T-helper 1 cell treated with Interleukin-12 subunit alpha and Interleukin-12 subunit beta and Interleukin-4 antibody, amounts not matched to agents 30 ng/mL and 1 ng/mL, for 36 hours (primary cell): ENCODE data around the gene SRRM3. TPM values are rescaled to one million over a fixed set of nuclear protein-coding genes. Genes with fewer than 3 reads are reported as not detected.

Experiments
- intact Hi-C: fragments of 100-400 bp; cut with micrococcal nuclease; formaldehyde crosslinking; loops from one replicate; pipeline ENCODE4 v1.15.1; 2024
- total RNA-seq: library from RNA; stranded (reverse); gene quantifications from 2 replicates; pipeline ENCODE4 v1.2.3, GENCODE V29; 2022

SRRM3 gene
- total RNA-seq, 1 donor from 2014 or later: not detected

DNA sequence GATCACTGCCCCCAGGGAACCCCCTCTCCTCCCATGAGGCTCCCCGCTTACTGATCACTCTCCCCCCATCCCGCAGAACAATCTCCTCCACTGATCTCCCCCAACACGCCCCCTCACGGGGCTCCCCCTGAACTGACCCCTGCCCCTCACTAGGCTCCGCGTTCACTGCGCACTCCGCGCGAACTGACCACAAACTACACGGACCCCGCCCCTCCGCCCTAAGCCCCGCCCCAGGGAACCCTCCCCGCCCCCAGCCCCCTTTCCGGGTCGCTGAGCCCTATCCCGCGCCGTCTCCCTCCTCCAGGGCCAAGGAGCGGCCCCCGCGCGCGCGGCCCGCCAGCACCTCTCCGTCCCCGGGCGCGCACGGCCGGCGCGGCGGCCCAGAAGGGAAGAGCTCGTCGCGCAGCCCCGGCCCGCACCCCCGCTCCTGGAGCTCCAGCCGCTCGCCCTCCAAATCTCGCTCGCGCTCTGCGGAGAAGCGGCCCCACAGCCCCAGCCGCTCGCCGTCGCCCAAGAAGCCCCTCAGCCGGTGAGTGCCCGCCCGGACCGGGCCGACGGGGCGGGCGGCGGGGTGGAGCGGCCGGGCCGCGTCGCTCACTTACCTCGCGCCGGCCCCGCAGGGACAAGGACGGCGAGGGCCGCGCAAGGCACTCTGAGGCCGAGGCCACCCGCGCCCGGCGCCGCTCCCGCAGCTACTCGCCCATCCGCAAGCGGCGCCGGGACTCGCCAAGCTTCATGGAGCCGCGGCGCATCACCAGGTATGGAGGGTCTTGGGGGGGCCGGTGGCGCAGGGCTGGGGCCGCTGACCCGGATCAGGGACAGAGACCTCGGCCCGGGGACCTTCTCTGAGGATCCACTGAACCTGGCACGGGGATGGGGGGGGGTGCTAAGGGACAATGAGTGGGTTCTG, 80.9 kb downstream of the SRRM3 start:
- intact Hi-C loops: loop anchor here (1.0 to 2.0 kb wide), 3 partner anchors 9 to 36 kb away; no protein-coding TSS in a partner anchor

DNA sequence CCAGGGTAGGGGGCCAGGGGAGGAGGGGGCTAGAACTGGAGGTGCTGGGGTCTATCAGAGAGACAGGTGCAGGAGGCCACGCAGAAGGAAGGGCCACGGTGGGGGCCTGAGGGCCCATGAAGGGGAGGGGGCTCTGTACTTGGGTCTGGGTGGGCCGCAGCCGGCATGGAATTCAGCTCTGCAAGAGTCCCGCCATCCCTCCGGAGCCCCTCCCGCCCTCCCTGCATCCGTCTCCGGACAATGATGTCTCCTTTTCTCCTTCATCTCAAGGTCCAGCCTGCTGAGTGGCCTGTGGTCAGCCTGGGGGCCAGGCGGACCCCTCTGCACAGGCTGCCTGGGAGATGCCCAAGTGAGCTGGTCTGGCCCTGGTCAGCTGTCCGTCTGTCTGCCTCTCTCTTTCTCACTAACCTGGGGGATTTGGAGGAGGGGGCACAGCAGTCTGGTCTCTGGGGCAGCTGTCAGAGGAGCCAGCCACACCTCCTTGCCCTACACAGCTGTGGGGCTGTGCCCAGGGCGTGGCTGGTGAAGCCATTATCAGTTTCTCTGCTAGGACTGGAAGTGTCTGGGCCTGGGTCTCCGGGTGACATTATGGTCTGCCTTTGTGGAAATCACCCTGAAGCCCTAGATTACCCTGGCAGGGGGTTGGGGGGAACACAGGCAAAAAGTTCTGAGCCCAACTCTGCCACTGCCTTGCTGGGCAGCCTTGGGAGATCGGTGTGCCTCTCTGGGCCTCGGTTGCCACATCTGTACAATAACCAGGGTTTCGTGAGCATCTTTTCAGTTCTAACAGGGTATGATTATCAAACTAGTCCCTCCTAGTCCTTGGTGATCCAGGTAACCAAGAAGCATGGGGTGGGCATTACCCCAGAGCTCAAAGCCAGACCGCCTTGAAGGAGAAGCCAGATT, 81.8 kb downstream of the SRRM3 start:
- intact Hi-C loops: loop anchor here (2.0 kb wide), 1 partner anchor 35 kb away; no protein-coding TSS in a partner anchor

DNA sequence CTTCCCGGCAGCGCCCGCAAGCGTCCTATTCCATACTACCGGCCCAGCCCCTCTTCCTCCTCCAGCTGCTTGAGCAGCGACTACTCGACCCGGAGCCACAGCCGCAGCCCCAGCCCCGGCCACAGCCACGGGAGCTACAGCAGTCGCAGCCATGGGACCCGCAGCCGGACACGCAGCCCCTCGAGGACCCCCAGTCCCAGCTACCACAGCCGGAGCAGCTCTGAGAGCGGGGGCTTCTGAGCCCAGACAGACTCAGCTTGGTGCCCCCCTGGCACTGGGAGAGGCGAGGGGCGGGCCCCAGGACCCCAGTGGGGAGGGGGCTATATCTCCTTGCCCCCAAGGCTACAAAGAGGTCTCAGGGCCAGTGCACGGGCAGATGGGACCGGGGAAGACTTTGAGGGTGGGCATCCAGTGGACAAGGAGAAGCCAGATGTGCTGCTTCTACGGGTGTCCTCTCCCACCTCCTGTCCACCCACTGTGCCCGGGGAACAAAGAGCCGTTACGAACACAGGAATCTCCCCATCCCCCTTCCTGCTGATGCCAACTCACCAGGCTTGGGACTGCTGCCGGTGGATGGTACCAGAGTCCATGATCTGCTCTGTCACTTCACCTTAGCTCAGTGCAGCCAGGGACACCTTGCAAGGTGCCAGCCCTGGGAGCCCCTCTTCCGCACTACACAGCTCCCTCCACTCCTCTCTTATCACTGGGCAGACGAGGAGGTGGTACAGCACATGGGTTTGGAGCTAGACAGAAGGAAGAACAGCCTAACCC, 84.1 kb downstream of the SRRM3 start:
- intact Hi-C loops: no loop called here

DNA sequence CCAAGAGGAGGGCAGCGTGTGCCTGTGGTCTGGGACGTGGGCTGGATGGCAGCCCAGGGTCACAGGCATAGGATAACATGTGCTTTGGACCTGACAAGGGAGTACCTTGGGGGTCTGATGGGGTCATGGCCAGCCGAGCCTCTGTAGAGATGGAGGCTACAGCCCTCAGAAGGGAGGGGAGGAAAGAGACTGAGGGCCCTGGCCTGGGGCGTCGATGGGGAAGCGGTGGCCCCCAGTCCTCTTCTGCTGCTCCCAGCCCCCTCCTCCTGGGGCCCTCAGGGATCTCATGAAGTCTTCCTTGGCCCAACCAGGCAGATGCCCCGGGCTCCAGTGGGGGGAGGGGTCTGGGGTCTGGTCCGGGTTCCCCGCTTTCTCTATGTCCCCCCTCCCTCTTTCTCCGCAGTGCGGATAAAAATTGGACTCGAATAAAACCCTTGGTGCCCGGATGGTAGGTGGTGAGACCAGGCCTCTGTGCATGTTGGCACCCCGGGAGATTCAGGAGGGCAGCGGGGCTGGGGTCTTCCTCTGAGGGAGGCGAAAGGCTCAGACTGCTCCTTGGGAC, 85.2 kb downstream of the SRRM3 start:
- intact Hi-C loops: no loop called here

DNA sequence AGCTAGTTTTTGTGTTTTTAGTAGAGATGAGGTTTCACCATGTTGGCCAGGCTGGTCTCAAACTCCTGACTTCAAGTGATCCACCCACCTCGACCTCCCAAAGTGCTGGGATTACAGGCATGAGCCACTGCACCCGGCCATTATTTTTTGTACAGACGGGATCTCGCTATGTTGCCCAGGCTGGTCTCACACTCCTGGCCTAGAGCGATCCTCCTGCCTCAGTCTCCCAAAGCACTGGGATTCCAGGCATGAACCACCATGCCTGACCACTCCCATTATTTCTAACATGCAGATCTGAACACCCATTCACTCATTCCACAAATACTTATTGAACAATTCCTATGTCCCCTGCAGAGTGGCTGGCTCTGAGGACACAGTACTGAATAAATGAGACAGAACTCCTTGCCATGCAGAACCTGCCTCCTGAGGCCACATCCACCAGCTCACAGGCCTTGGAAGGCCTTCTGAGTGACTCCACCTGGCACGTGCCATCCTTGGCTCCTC, 89.2 kb downstream of the SRRM3 start:
- intact Hi-C loops: loop anchor here (1.0 kb wide), 6 partner anchors 9 to 113 kb away; no protein-coding TSS in a partner anchor

DNA sequence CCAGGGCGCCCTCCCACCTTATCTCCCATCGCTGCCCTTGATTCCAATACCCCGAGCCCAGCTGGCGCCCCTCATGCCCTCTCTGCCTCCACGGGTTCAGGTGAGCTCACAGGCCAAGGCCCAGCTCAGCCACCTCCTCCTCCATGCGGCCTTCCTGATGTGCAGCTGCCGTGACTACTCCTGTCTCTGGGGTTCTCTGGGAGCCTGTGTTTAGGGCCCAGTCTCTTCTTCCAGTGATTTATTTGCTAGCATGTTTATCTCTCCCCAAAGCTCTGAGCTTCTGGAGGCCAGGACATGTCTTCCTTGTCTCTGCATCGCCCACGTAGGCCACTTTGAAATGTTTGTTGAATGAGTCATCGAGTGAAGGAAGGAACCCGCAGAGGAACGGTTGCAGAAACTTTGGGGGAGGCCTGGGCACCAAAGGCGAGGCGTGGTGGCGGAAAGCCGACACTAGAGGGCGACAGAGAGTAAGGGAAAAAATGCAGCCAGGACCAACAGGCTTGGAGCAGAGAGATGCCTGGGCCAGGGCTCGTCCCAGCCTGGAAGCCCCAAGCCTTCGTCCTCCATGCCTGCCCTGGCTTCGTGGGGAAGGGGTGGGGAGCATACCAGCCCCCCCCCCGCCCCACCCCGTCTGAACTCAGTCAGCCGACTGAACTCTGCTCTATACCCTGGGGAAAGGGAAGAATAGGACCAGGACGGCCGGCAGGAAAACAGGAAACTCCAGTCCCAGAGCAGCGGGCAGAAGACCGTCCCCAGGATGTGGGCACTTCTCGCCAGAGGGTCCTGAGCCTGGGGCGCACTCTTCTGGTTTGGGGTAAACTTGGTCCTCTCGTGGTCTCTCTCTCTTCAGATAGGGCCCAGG, 89.9 kb downstream of the SRRM3 start:
- intact Hi-C loops: loop anchor here (1.0 kb wide), 7 partner anchors 9 to 113 kb away; no protein-coding TSS in a partner anchor

DNA sequence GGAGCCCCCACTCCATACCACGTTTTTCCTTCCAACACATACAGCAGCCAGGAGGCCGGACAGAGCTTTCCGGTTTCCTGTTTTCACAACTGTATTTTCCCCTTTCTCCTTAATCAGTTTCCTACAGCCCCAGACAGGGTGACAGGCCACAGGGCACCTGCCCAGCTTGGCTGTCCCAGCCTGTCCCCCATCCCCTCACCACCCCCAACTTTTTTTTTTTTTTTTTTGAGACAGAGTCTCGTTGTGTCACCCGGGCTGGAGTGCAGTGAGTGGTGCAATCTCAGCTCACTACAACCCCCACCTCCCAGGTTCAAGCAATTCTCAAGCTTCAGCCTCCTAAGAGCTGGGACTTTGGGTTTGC, 90.5 kb downstream of the SRRM3 start:
- intact Hi-C loops: loop anchor here (1.0 kb wide), 1 partner anchor 67 kb away; no protein-coding TSS in a partner anchor

DNA sequence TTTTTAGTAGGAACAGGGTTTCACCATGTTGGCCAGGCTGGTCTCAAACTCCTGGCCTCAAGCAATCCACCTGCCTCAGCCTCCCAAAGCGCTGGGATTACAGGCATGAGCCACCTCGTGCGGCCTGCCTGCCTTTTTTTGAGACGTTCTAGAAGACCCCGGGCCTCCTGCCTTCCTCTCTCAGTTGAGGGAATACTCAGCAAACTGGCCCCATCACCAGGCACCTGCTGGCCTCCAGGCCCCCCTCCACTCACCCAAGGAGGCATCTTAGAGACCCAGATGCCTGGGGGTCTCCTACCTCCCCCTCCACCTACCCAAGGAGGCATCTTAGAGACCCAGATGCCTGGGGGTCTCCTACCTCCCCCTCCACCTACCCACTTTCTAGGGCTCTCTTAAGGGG, 91.2 kb downstream of the SRRM3 start:
- intact Hi-C loops: loop anchor here (1.0 kb wide), 1 partner anchor 66 kb away; no protein-coding TSS in a partner anchor

DNA sequence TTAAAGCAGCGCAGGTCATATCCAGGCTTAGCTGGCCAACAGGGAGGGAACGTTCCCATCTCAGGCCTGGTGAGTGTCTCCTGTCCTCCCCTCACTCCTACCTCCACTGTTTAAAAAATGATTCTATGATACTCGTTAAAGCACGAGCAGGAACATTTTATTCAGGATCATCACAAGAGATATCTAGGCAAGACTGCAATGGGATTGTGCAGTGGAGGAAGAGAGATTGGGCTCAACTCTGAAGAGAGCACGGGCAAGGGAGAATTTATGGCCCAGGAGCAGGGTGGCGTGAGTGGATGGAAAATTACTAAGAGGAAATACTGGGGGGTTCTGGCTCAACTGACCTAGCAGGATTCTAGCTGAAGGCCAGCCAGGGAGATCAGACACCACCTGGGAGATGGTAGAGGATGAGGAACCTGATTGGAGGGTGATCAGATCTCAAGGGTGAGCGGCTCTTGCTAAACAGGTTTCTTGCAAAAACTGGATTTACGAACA, 91.8 kb downstream of the SRRM3 start:
- intact Hi-C loops: no loop called here

DNA sequence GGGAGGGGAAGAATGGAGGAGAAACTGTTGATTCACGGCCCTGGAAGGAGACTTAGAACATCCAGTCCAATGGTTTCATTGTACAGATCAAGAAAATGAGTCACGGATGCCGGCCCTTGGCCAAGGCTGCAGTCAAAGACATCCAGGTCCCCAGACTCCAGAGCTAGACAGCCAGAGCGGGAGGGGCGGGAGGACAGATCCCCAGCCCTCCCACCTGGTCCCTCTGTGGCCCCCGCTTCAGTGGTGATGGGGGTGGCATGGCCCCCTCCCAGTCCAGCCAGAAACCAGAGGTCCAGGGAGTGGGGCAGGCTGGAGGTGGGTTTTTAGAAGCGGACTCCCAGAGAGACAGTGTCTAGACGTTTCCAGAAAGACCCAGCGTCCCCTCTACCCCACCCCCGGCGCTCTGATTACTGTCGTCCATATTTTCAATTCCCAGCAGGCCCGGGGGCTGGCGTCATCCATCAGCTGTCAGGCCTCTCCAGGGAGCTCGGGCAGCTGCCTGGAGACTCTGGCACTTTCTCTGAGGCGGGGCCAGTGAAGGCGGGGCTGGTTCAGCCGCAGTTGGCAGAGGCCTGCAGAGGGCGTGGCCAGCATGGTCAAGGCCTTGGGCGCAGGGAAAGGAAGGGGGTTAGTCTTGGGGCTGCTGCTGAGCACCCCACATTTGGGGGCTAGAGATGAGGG, 92.8 kb downstream of the SRRM3 start:
- intact Hi-C loops: no loop called here

DNA sequence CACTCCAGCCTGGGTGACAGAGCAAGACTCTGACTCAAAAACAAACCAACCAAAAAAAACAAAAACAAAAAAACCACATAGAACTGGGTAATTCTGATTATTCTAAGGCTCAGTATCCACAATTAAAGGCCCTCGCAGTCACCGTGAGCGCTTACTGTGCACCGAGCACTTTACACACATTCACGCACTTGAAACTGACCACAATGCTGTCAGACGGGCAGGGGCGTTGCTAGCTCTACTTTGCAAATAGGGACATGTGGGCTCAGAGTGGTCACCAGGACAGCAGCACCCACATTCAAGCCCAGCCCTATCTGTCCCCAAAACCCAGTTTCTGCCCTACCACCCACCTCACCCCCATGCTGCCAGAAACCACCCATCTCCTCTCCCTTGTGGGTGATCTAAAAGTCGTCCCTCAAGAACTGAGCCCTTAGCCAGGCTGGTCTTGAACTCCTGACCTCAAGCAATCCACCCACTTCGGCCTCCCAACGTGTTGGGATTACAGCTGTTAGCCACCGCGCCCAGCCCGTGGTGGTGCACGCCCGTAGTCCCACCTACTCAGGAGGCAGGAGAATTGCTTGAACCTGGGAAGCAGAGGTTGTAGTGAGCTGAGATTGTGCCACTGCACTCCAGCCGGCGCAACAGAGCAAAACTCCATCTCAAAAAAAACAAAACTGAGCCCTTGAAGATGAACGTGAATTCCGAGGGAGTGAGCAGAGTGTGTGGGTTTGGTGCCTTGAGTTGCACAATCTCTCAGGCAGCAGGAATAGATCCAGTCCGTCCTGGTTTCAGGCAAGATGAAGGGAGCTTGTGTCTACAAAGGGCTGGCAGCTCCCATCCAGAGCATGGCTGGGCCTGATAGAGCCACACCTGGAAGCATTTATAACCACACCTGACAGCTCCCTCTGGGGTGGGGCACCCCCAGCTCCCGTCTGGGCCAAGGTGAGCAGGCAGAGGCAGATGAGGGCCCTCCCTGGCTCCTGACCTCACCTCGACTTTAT, 95.3 kb downstream of the SRRM3 start:
- intact Hi-C loops: no loop called here

DNA sequence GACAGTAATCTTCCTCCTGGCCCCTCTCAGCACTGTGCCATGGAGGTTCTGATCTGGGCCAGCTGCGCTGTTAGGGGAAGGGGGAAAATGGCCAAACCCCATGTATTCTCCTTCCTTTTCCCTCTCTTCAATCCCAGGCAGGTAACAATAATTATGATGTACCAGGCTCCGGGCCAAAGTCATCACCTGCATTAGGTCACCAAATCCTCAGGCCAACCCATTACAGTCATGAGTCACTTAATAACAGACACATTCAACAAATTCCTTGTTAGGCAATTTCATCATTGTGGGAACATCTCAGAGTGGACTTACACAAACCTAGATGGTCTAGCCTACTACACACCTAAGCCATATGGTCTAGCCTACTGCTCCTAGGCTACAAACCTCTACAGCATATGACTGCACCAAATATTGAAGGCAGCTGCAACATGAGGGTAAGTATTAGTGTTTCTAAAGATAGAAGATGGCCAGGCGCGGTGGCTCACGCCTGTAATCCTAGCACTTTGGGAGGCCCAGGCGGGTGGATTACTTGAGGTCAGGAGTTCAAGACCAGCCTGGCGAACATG, 98.6 kb downstream of the SRRM3 start:
- intact Hi-C loops: no loop called here

DNA sequence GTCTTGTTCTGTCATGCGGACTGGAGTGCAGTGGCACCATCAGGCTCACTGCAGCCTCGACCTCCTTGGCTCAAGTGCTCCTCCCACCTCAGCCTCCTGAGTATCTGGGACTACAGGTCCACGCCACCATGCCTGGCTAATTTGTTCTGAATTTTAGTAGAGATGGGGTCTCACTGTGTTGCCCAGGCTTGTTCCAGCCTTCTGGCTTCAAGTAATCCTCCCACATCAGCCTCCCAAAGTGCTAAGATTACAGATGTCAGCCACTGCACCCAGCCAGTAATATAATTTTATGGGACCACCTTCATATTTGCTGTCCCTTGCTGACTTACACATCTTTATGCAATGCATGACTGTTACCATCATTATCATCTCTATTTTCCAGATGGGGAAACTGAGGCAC, 99.3 kb downstream of the SRRM3 start:
- intact Hi-C loops: no loop called here

DNA sequence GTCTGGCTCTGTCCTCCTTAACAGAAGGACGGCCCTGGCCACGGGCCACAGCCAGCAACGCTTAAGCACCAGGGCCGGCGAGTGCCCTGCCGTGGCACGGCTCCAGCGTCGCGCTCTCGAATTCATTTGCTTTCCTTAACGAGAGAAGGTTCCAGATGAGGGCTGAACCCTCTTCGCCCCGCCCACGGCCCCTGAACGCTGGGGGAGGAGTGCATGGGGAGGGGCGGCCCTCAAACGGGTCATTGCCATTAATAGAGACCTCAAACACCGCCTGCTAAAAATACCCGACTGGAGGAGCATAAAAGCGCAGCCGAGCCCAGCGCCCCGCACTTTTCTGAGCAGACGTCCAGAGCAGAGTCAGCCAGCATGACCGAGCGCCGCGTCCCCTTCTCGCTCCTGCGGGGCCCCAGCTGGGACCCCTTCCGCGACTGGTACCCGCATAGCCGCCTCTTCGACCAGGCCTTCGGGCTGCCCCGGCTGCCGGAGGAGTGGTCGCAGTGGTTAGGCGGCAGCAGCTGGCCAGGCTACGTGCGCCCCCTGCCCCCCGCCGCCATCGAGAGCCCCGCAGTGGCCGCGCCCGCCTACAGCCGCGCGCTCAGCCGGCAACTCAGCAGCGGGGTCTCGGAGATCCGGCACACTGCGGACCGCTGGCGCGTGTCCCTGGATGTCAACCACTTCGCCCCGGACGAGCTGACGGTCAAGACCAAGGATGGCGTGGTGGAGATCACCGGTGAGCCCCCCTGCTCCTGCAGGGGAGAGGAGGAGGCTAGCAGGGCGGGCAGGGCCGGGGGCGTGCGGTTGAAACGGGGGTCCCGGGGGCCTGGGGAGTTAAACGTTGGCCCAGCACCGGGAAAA, 100.9 kb downstream of the SRRM3 start, which contains the start of gene HSPB1:
TSS of gene HSPB1 (plus strand) at position 327 of the 855 bp plus-strand sequence. CDS start at position 367, 40 bp downstream.
- intact Hi-C loops: loop anchor here (1.0 kb wide), 3 partner anchors 11 to 16 kb away; no protein-coding TSS in a partner anchor

DNA sequence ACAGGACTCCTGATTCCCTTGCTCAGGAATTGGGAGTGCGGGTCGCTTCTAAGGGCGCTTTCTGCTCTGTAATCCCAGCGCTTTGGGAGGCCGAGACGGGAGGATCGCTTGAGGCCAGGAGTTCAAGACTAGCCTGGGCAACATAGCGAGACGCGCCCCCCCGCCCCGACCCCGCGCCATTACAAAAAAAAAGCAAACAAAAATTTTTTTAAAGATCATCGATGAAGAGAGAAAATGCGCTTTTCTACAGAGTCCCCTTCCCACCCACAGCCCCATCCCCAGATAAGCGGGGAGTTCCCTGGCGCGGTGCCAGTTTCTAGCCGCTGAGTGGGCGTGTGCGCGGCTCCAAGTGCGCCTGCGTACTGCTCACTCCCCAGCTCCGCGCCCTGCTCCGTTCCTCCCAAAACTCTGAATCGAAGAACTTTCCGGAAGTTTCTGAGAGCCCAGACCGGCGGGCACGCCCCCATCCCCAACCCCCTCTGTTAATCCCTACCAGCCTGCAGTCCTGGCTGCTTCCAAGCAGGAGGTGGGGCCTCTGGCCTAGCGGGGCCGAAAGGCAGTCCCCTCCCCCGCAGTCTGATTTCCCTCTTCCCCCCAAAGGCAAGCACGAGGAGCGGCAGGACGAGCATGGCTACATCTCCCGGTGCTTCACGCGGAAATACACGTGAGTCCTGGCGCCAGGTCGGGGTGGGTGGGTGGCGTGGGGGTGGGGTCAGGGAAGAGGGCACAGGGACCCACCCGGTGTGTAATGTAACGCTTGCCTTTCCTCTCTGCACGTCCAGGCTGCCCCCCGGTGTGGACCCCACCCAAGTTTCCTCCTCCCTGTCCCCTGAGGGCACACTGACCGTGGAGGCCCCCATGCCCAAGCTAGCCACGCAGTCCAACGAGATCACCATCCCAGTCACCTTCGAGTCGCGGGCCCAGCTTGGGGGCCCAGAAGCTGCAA, 101.8 kb downstream of the SRRM3 start:
- intact Hi-C loops: loop anchor here (1.0 kb wide), 3 partner anchors 11 to 15 kb away; no protein-coding TSS in a partner anchor
